Activated T-helper 17 cell treated with anti-CD3 and anti-CD28 coated beads, Interleukin-2, amount 50 U/mL, for 72 hours (primary cell): ENCODE measurements around the gene KIAA1549. TPM values are rescaled to one million over a fixed set of nuclear protein-coding genes. Genes with fewer than 3 reads are reported as not detected.
"Not testable (repeated sequence)": the region's sequence is repeated elsewhere in the genome, so short reads cannot be mapped to it uniquely, and the experiment has no call there.

ENCODE experiments used
- ATAC-seq: fragments of 150-1000 bp; cut with Tn5 transposase; replicated peaks from 2 replicates; pipeline ENCODE4 v1.10.0; 2021; ENCODE audit warnings: mild to moderate bottlenecking, moderate library complexity
- H3K27ac Mint-ChIP-seq: one replicate; pipeline ENCODE4 v1.8.0; 2022; ENCODE audit warnings: mixed read lengths
- H3K27me3 Mint-ChIP-seq: one replicate; pipeline ENCODE4 v1.8.0; 2022; ENCODE audit warnings: mixed read lengths
- H3K36me3 Mint-ChIP-seq: one replicate; pipeline ENCODE4 v1.8.0; 2022; ENCODE audit warnings: low read depth, mild to moderate bottlenecking, mixed read lengths
- H3K4me1 Mint-ChIP-seq: one replicate; pipeline ENCODE4 v1.8.0; 2022; ENCODE audit warnings: mixed read lengths
- H3K4me3 Mint-ChIP-seq: one replicate; pipeline ENCODE4 v1.8.0; 2022; ENCODE audit warnings: mild to moderate bottlenecking, mixed read lengths
- H3K9me3 Mint-ChIP-seq: one replicate; pipeline ENCODE4 v1.8.0; 2022; ENCODE audit warnings: mixed read lengths
- total RNA-seq, 2 donors: library from RNA; stranded (reverse); gene quantifications; one replicate each; pipeline ENCODE4 v1.2.3, GENCODE V29; 2022

KIAA1549 gene
- 1 to 10 TPM; 1.1 to 1.2 TPM for total RNA-seq

DNA sequence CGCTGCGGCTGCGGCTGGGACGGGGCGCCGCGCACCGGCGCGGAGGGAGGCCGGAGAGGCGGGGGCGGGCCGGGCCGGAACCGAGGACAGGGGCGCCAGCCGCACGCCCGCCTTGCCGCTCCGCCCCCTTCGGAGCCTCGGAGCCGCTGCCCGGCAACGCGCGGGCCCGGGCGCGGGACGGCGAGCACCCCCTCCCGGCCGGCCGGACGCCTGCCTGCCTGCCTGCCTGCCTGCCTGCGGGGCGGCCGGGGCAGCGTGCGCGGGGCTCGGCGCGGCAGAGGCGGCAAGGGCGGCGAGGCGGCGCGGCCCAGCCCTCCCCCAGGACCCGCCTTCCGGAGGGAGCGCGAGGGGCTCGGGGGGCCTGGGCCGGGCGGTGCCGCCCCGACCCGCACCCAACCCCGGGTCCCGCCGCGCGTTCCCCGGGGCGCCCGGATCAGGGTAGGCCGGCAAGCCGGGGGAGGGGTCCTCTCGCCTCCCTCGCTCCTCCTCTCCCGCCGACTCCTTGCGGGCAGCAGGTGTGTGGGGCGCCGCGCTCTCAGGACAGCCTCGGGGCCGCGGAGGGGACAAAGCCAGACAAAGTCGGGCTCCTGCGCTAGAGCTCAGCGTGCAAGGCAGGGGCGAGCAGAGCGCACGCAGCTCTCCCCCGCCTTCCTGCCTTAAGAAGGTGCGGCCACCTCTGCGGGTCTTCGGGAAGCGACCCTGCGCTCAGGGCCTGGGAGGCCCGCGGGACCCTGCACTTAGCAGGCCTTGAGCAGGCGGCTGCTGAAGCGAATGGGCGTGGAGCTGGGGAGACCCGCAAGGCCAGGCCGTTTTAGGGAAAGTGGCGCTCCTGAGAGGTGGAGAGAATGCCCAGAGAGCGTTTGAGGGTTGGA lies at the start of gene KIAA1549:
TSS of gene KIAA1549 (minus strand) at position 58 of the 872 bp plus-strand sequence. CDS start 120 bp downstream, outside the sequence.
- peaks cover 9% of the 10 kb centered on the region for H3K36me3 Mint-ChIP-seq
- H3K27me3 Mint-ChIP-seq = peaks cover 39% of the 10 kb centered on the region
- H3K27ac Mint-ChIP-seq = peak within 1 kb of the TSS; percentile 61
- H3K9me3 Mint-ChIP-seq = no peaks in the 10 kb centered on the region
- H3K4me3 Mint-ChIP-seq = peak within 1 kb of the TSS; percentile 79
- ATAC-seq = peak; percentile 89
- peaks cover 6% of the 10 kb centered on the region for H3K4me1 Mint-ChIP-seq

DNA sequence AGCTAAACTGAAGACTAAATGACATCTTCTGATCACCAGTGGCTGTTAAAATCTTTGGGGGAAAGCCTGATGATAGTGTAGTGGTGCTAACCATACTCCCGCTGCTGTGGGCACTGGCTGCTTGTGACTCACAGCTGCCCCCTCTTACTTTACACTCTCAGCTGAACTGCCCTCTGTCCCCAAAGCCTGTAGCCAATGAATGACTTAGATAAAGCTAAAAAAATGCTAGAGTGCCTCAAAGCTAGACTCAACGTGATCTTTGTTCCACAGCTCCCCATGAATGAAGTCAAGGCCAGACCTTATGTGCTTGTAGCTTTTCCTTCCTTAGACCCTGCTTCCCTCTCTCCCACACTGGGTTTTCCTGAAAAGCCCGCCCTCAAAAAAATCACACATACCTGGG lies 48.2 kb upstream of the KIAA1549 start:
- H3K4me1 Mint-ChIP-seq = peaks cover 6% of the 10 kb centered on the region
- no peak overlapping the region for H3K4me3 Mint-ChIP-seq
- H3K27ac Mint-ChIP-seq = no peak overlapping the region
- no peaks in the 10 kb centered on the region for H3K9me3 Mint-ChIP-seq
- no peaks in the 10 kb centered on the region for H3K27me3 Mint-ChIP-seq
- no peak for ATAC-seq
- H3K36me3 Mint-ChIP-seq = peaks cover 96% of the 10 kb centered on the region

- H3K27me3 Mint-ChIP-seq = no peaks in the 10 kb centered on the region
- peaks cover 91% of the 10 kb centered on the region for H3K36me3 Mint-ChIP-seq
- no peak for ATAC-seq
- H3K4me1 Mint-ChIP-seq = no peaks in the 10 kb centered on the region
- H3K9me3 Mint-ChIP-seq = no peaks in the 10 kb centered on the region
- no peak overlapping the region for H3K4me3 Mint-ChIP-seq
- peak overlapping the region; percentile 10 for H3K27ac Mint-ChIP-seq
Observed at GRCh38 chr7:139026551-139026950, 45.4 kb upstream of the KIAA1549 start.

GRCh38 chr7:139025861-139026260 lies 44.7 kb upstream of the KIAA1549 start:
- ATAC-seq, H3K4me1 Mint-ChIP-seq, H3K27ac Mint-ChIP-seq, H3K27me3 Mint-ChIP-seq, H3K9me3 Mint-ChIP-seq, H3K4me3 Mint-ChIP-seq: not testable (repeated sequence)
- peaks cover 84% of the 10 kb centered on the region for H3K36me3 Mint-ChIP-seq

DNA sequence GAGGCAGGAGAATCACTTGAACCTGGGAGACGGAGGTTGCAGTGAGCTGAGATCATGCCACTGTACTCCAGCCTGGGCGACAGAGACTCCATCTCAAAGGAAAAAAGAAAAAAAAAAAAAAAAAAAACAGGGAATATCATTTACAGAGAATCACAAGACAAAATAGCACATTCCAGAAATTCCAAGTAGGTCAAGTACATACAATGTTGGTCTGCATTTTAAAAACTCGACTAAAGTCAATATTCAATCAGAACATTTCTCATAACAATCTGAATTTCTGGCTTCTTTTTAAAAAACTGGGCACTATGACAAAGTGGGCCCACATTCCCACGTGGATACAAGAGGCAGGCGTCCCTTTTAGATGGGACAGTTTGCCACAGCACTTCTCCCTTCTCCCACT lies 41.9 kb upstream of the KIAA1549 start:
- H3K4me1 Mint-ChIP-seq = no peaks in the 10 kb centered on the region
- no peak for ATAC-seq
- no peak overlapping the region for H3K27ac Mint-ChIP-seq
- H3K9me3 Mint-ChIP-seq = no peaks in the 10 kb centered on the region
- peaks cover 59% of the 10 kb centered on the region for H3K36me3 Mint-ChIP-seq
- no peaks in the 10 kb centered on the region for H3K27me3 Mint-ChIP-seq
- H3K4me3 Mint-ChIP-seq = no peak overlapping the region

DNA sequence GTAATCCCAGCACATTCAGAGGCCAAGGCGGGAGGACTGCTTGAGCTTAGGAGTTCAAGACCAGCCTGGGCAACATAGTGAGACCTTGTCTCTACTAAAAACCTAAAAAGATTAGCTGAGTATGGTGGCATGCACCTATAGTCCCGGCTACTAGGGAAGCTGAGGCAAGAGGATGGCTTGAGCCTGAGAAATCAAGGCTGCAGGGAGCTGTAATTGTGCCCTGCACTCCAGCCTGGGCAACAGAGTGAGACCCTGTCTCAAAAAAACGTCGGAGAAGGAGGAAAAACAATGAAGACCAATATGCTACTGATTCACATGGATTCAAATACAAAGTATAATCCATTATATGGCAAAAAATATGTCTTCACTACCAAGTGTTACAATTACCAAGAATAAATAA lies 41.1 kb upstream of the KIAA1549 start:
- Mint-ChIP-seq H3K27me3 (no peaks in the 10 kb centered on the region), H3K4me1 (no peaks in the 10 kb centered on the region), H3K36me3 (peaks cover 51% of the 10 kb centered on the region), H3K9me3 (no peaks in the 10 kb centered on the region), H3K4me3 (no peak overlapping the region), H3K27ac (no peak overlapping the region)
- ATAC-seq = no peak

DNA sequence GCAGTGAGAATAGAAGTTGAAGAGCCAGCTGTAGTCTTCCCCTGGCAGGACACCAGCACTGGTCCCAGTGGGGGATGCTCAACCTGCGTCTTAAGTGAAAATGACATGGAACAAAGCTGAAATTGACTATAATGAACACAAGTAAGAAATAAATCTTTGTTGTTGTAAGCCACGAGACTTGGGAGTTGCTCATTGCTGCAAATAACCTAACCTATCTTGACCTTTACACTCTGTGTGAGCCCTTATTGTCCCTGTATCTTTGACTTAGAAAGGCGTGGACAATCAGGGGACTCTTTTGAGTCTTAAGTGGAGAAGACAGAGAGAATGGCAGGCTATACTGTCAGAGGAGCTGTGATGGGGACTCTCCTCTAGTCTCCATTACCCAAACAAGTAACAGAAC lies 37.7 kb upstream of the KIAA1549 start:
- H3K4me3 Mint-ChIP-seq = no peak overlapping the region
- no peaks in the 10 kb centered on the region for H3K27me3 Mint-ChIP-seq
- peaks cover 19% of the 10 kb centered on the region for H3K36me3 Mint-ChIP-seq
- H3K27ac Mint-ChIP-seq = no peak overlapping the region
- no peak for ATAC-seq
- H3K9me3 Mint-ChIP-seq = no peaks in the 10 kb centered on the region
- H3K4me1 Mint-ChIP-seq = no peaks in the 10 kb centered on the region

DNA sequence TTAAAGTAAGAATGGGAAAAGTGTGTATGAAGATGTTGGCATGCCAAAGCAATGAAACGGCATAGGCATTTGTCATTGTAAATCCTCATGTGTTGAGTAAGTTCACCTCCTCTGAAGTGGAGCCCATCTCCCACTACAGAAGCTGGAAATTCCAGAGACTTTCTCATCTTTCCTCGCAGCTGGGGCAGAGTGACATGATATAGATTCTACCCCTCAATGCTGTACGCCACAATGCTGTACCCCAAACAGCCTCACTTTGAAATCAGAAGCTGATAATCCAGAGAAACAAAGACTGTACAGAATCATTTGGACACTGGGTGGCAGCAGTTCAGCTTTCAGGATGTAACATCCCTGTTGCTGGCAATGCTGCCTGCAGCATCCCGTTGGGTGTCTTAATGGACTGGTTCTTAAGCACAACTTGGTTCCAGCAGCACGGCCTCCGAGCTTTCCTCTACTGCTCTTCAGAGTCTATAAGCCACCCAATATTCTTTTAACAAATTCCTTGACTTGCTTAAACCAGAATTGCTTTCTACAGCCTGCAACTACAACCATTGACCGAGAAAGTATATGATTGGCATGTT lies 35.8 kb upstream of the KIAA1549 start:
- Mint-ChIP-seq H3K27ac (no peak overlapping the region), H3K9me3 (no peaks in the 10 kb centered on the region), H3K27me3 (no peaks in the 10 kb centered on the region), H3K36me3 (peaks cover under 1% of the 10 kb centered on the region), H3K4me3 (no peak overlapping the region), H3K4me1 (no peaks in the 10 kb centered on the region)
- peak; percentile 85 for ATAC-seq

DNA sequence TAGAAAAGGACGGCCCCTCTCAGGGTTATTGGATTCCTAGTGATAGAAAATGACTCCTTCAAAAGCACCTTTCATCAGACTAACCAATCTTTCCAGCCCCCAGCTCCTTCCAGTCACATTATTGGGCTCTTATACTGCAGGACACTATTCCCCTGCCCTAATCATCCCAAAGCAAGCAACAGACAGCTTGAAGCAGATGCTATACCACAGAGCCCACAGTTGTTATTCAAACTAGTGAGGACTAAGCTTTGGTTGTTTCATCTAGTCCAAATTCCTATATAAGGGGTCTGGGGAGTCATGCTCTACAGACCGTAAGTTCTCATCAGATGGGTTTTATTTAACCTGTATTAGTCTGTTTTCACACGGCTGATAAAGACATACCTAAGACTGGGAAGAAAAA lies 30.2 kb upstream of the KIAA1549 start:
- Mint-ChIP-seq H3K4me3 (no peak overlapping the region), H3K9me3 (no peaks in the 10 kb centered on the region), H3K27ac (no peak overlapping the region), H3K27me3 (no peaks in the 10 kb centered on the region), H3K36me3 (no peaks in the 10 kb centered on the region), H3K4me1 (no peaks in the 10 kb centered on the region)
- no peak for ATAC-seq

GRCh38 chr7:139004321-139005090 lies 23.3 kb upstream of the KIAA1549 start:
- Mint-ChIP-seq H3K4me3 (no peak overlapping the region), H3K9me3 (no peaks in the 10 kb centered on the region), H3K36me3 (no peaks in the 10 kb centered on the region), H3K27ac (no peak overlapping the region), H3K4me1 (no peaks in the 10 kb centered on the region), H3K27me3 (no peaks in the 10 kb centered on the region)
- ATAC-seq = no peak

DNA sequence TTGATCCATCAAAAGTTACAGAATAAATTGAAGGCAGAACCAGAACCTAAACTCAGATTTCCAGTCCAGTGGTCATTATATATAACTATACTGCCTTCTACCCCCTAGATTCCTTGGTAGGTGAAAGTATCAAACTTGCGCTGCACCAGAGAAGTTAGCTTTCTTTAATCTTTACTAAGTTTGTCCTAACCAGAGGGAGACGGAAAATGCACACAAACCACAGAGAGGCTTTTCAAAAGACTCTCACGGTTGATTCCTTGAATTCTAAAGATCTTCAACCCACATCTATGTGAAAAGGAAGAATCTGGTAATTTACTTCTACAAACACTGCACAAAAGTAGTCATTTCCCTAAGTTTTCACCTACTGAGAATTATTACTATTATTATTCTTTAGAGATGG lies 18.2 kb upstream of the KIAA1549 start:
- Mint-ChIP-seq H3K9me3 (no peaks in the 10 kb centered on the region), H3K4me1 (no peaks in the 10 kb centered on the region), H3K27me3 (peaks cover 7% of the 10 kb centered on the region), H3K27ac (no peak overlapping the region), H3K36me3 (no peaks in the 10 kb centered on the region), H3K4me3 (no peak overlapping the region)
- no peak for ATAC-seq

- Mint-ChIP-seq H3K4me1 (no peaks in the 10 kb centered on the region), H3K4me3 (no peak overlapping the region), H3K27me3 (peaks cover 23% of the 10 kb centered on the region), H3K27ac (no peak overlapping the region), H3K9me3 (no peaks in the 10 kb centered on the region), H3K36me3 (no peaks in the 10 kb centered on the region)
- no peak for ATAC-seq
Observed at GRCh38 chr7:138992052-138992531, 10.9 kb upstream of the KIAA1549 start.

- H3K27ac Mint-ChIP-seq = no peak overlapping the region
- peaks cover 31% of the 10 kb centered on the region for H3K27me3 Mint-ChIP-seq
- no peaks in the 10 kb centered on the region for H3K9me3 Mint-ChIP-seq
- H3K4me3 Mint-ChIP-seq = no peak overlapping the region
- no peak for ATAC-seq
- no peaks in the 10 kb centered on the region for H3K36me3 Mint-ChIP-seq
- H3K4me1 Mint-ChIP-seq = no peaks in the 10 kb centered on the region
Observed at GRCh38 chr7:138987686-138988085, 6.5 kb upstream of the KIAA1549 start.

- H3K27me3 Mint-ChIP-seq = peaks cover 39% of the 10 kb centered on the region
Observed at GRCh38 chr7:138982204-138982623, 1.0 kb upstream of the KIAA1549 start.

More at GRCh38 chr7:138982204-138982623, 1.0 kb upstream of the KIAA1549 start:
- ATAC-seq = no peak
- Mint-ChIP-seq H3K36me3 (peaks cover 9% of the 10 kb centered on the region), H3K4me1 (peaks cover 6% of the 10 kb centered on the region), H3K4me3 (peak overlapping the region; percentile 60), H3K9me3 (no peaks in the 10 kb centered on the region), H3K27ac (no peak overlapping the region)
